Thyroid gland (tissue), 4 donors: Measurements from ENCODE around the gene TENT5C.

Experiments
- CTCF ChIP-seq, 6 experiments: fragments of 200-600 bp in 3 of 6; fragments of 450-650 bp in 3 of 6; sonication (generic) in 3 of 6; IDR thresholded peaks; one replicate each; pipeline ENCODE4 v1.5.1; 2016 to 2019; ENCODE audit warnings: antibody characterized with exemption in 6 of 6, mild to moderate bottlenecking in 2 of 6, inconsistent platforms in 1 of 6, moderate library complexity in 1 of 6
- POLR2A ChIP-seq, 2 donors: fragments of 450-650 bp; IDR thresholded peaks; one replicate each; pipeline ENCODE4 v1.6.1; 2017; ENCODE audit warnings: antibody characterized with exemption in 2 of 2, mild to moderate bottlenecking in 2 of 2, moderate library complexity in 1 of 2

GRCh38 chr1:117610036-117610435 lies 4.2 kb downstream of the TENT5C start:
- TF ChIP-seq CTCF (IDR thresholded peaks at IDR 0.05) (no peak), POLR2A (IDR thresholded peaks at IDR 0.05) (no peak)
